K562 (cell line): ENCODE results near the gene ABCF3. TPM values are rescaled to one million over a fixed set of nuclear protein-coding genes. Genes with fewer than 3 reads are reported as not detected.

Source experiments
- ATF4 ChIP-seq: fragments of 450-650 bp; formaldehyde crosslinking; IDR thresholded peaks from 2 replicates; pipeline ENCODE4 v1.4.0; 2022; ENCODE audit warnings: mild to moderate bottlenecking, moderate library complexity
- CREB1 ChIP-seq, 2 experiments: sonication (generic) in 1 of 2; formaldehyde crosslinking in 1 of 2; IDR thresholded peaks; 2 replicates each; pipeline versions ENCODE4 v1.6.1 to v1.8.0; 2012 to 2022; ENCODE audit warnings: inconsistent platforms in 1 of 2, mild to moderate bottlenecking in 1 of 2, missing genetic modification reagents in 1 of 2, moderate library complexity in 1 of 2
- FOXO4 ChIP-seq: fragments of 450-650 bp; formaldehyde crosslinking; IDR thresholded peaks from 2 replicates; pipeline ENCODE4 v1.4.0; 2020; ENCODE audit warnings: mild to moderate bottlenecking, moderate library complexity
- GABPB1 ChIP-seq: sonication (generic); formaldehyde crosslinking; IDR thresholded peaks from 2 replicates; pipeline ENCODE4 v1.8.0; 2022; ENCODE audit warnings: mild to moderate bottlenecking, missing genetic modification reagents
- IFI16 ChIP-seq: fragments of 250-450 bp; sonication (Bioruptor Pico); IDR thresholded peaks from 2 replicates; pipeline ENCODE4 v2.1.2; 2022; ENCODE audit warnings: mild to moderate bottlenecking, inconsistent platforms
- MED1 ChIP-seq: sonication (generic); formaldehyde crosslinking; IDR thresholded peaks from 2 replicates; pipeline ENCODE4 v1.8.1; 2023; ENCODE audit warnings: missing genetic modification reagents, borderline replicate concordance
- MLX ChIP-seq, 2 experiments: fragments of 450-650 bp in 1 of 2; sonication (generic) in 1 of 2; formaldehyde crosslinking; conservative IDR thresholded peaks; 2 replicates each; pipeline versions ENCODE4 v1.4.0 to v1.8.1; 2020 to 2022; ENCODE audit warnings: mild to moderate bottlenecking in 1 of 2, missing genetic modification reagents in 1 of 2
- MTA1 ChIP-seq: fragments of 450-650 bp; IDR thresholded peaks from 2 replicates; pipeline ENCODE4 v1.6.1; 2017; ENCODE audit warnings: borderline replicate concordance
- PATZ1 ChIP-seq: fragments of 250-450 bp; sonication (Bioruptor Pico); IDR thresholded peaks from 2 replicates; pipeline ENCODE4 v1.5.0; 2020; ENCODE audit warnings: mild to moderate bottlenecking, borderline replicate concordance
- RFX7 ChIP-seq: fragments of 250-450 bp; sonication (Bioruptor Pico); IDR thresholded peaks from 2 replicates; pipeline ENCODE4 v1.5.1; 2021; ENCODE audit warnings: mild to moderate bottlenecking
- SMARCA5 ChIP-seq: fragments of 450-650 bp; IDR thresholded peaks from 2 replicates; pipeline ENCODE4 v1.6.1; 2016
- SP2 ChIP-seq: IDR thresholded peaks from 2 replicates; pipeline ENCODE4 v1.6.1; 2011; ENCODE audit warnings: mild to moderate bottlenecking, low read depth, low read length, moderate library complexity; ENCODE audit not compliant: poor library complexity, severe bottlenecking; ENCODE audit errors: extremely low read depth
- TCF7 ChIP-seq: sonication (generic); IDR thresholded peaks from 2 replicates; pipeline ENCODE4 v1.6.1; 2016; ENCODE audit warnings: antibody characterized with exemption, borderline replicate concordance
- TFE3 ChIP-seq: fragments of 450-650 bp; formaldehyde crosslinking; IDR thresholded peaks from 2 replicates; pipeline ENCODE4 v1.4.0; 2020; ENCODE audit warnings: mild to moderate bottlenecking, mixed read lengths
- TSC22D4 ChIP-seq: fragments of 450-650 bp; IDR thresholded peaks from 2 replicates; pipeline ENCODE4 v1.6.1; 2016; ENCODE audit warnings: missing genetic modification characterization, missing biosample characterization, control low read depth
- ZBTB9 ChIP-seq: fragments of 450-650 bp; formaldehyde crosslinking; IDR thresholded peaks from 2 replicates; pipeline ENCODE4 v1.4.0; 2020; ENCODE audit warnings: mild to moderate bottlenecking, moderate library complexity
- ZNF165 ChIP-seq: fragments of 250-450 bp; sonication (Bioruptor Pico); IDR thresholded peaks from 2 replicates; pipeline ENCODE4 v1.4.0; 2020; ENCODE audit warnings: borderline replicate concordance
- ZNF695 ChIP-seq: fragments of 450-650 bp; formaldehyde crosslinking; IDR thresholded peaks from 2 replicates; pipeline ENCODE4 v1.4.0; 2020; ENCODE audit warnings: mild to moderate bottlenecking, moderate library complexity
- polyA plus RNA-seq, 8 experiments: library from polyadenylated mRNA; depleted of rRNA in 4 of 8; stranded (reverse) in 5 of 8; unstranded in 3 of 8; fragments of >200 nt; fragmentation: Nextera tagmentation in 2 of 8; fragmentation: Illumina TruSeq in 1 of 8; extraction: Ambion mirVana in 2 of 8; extraction: Trizol in 1 of 8; gene quantifications; 2 replicates each; pipeline versions ENCODE4 v1.2.1 to v1.2.3, GENCODE V29; 2011 to 2014; ENCODE audit warnings: inconsistent platforms in 1 of 8, missing spikeins in 1 of 8
- total RNA-seq, 7 experiments: library from RNA; depleted of rRNA in 6 of 7; stranded (reverse); fragments of >200 nt in 6 of 7; fragmentation: Illumina TruSeq in 2 of 7; extraction: Trizol in 2 of 7; gene quantifications; 2 replicates each; pipeline versions ENCODE4 v1.2.1 to v1.2.3, GENCODE V29; 2011 to 2021; ENCODE audit warnings: low replicate concordance in 1 of 7

Gene ABCF3
- total and polyA plus RNA-seq, 9 of the 15 experiments (the other 6 are each of a cell fraction or from before 2014, with no cell fraction given) = 6.7 to 77.9 (median 45.1) TPM

GRCh38 chr3:184174646-184175492 lies 11.1 kb upstream of the ABCF3 start, which contains the start of gene AP2M1 (continued):
- no peak for TF ChIP-seq FOXO4
- no peak for TF ChIP-seq SMARCA5
- TF ChIP-seq SP2 = no peak
- TF ChIP-seq MTA1 = no peak
- no peak for TF ChIP-seq PATZ1
- TF ChIP-seq TFE3 (CRISPR knock-in tag) = no peak
- TF ChIP-seq ZNF165 (CRISPR knock-in tag) = no peak
- no peak for TF ChIP-seq TSC22D4 (tag)
- no peak for TF ChIP-seq ATF4 (CRISPR knock-in tag)
- peak; percentile 35; the same call in 1 of the 2 replicates for TF ChIP-seq CREB1 (IDR thresholded peaks at IDR 0.05)
- peak; percentile 48; the same call in 1 of the 2 replicates for TF ChIP-seq CREB1 (CRISPR knock-in tag; IDR thresholded peaks at IDR 0.05)
- TF ChIP-seq MLX (CRISPR knock-in tag; conservative IDR thresholded peaks at IDR 0.05) = no peak
- TF ChIP-seq GABPB1 = peak; percentile 36
- peak; percentile 59; the same call in 1 of the 2 replicates for TF ChIP-seq ZBTB9 (CRISPR knock-in tag)
- no peak for TF ChIP-seq ZNF695 (CRISPR knock-in tag)
- peak; percentile 39; the same call in 1 of the 2 replicates for TF ChIP-seq TCF7
- no peak for TF ChIP-seq MED1 (CRISPR knock-in tag)
- TF ChIP-seq IFI16 = no peak
- TF ChIP-seq RFX7 (CRISPR knock-in tag) = no peak
